Activated naive CD8-positive, alpha-beta T cell treated with anti-CD3 and anti-CD28 coated beads, Interleukin-2, amount 50 U/mL, for 24 hours (primary cell): Measurements from ENCODE around the gene ANXA2.
"Not testable (repeated sequence)": the region's sequence is repeated elsewhere in the genome, so short reads cannot be mapped to it uniquely, and the experiment has no call there.

ENCODE experiments used
- ATAC-seq: fragments of 150-1000 bp; cut with Tn5 transposase; one replicate; pipeline ENCODE4 v1.10.0; 2021
- DNase-seq: peaks from one replicate; pipeline ENCODE4 v3.0.0; 2021
- H3K27ac Mint-ChIP-seq: one replicate; pipeline ENCODE4 v1.8.0; 2021; ENCODE audit warnings: mild to moderate bottlenecking, mixed read lengths
- H3K27me3 Mint-ChIP-seq: one replicate; pipeline ENCODE4 v1.8.0; 2021; ENCODE audit warnings: mixed read lengths
- H3K36me3 Mint-ChIP-seq: one replicate; pipeline ENCODE4 v1.8.0; 2021; ENCODE audit warnings: low read depth, mixed read lengths
- H3K4me1 Mint-ChIP-seq: one replicate; pipeline ENCODE4 v1.8.0; 2021; ENCODE audit warnings: mixed read lengths
- H3K4me3 Mint-ChIP-seq: one replicate; pipeline ENCODE4 v1.8.0; 2021; ENCODE audit warnings: mild to moderate bottlenecking, moderate library complexity, mixed read lengths
- H3K9me3 Mint-ChIP-seq: one replicate; pipeline ENCODE4 v1.8.0; 2021; ENCODE audit warnings: mixed read lengths

The ANXA2 gene

DNA sequence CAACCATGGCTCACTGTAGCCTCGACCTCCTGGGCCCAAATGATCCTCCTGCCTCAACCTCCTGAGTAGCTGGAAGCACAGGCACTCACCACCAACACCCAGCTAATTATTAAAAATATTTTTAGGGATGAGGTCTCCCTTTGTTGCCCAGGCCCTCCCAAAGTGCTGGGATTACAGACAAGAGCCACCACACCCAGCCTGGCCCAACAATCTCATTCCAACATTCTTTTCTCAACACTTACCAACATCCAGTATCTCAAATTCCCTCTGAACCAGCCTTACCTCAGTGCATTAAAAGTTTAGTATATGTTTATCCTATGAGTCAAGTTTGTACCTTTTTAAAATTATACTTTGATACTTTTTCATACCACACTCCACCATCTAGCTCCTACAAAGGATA is 25.0 kb downstream of the ANXA2 start:
- H3K9me3 Mint-ChIP-seq: no peaks in the 10 kb centered on the region
- DNase-seq: no peak
- H3K27ac Mint-ChIP-seq: peak overlapping the region; percentile 36
- H3K4me3 Mint-ChIP-seq: no peak overlapping the region
- H3K27me3 Mint-ChIP-seq: no peaks in the 10 kb centered on the region
- no peak for ATAC-seq
- peaks cover 20% of the 10 kb centered on the region for H3K4me1 Mint-ChIP-seq
- peaks cover 23% of the 10 kb centered on the region for H3K36me3 Mint-ChIP-seq

DNA sequence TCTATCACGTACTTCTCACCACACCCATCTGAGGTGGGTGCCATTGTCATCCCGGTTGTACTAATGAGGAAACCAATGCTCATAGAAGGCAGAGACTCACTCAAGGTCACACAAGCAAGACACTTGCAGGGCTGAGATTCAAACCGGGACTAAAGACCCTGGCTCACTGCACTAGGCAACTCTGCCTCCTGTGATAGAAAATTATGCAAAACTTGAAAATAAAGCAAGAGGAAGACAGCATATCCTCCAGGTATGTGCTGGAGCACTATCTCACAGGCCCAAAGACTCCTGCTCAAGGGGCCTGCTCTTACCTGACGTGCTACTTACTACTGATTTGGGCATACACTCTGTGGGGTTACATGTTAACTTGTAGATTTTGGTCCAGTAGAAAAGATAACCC is 25.6 kb downstream of the ANXA2 start:
- Mint-ChIP-seq H3K27me3 (no peaks in the 10 kb centered on the region), H3K27ac (no peak overlapping the region), H3K4me1 (peaks cover 20% of the 10 kb centered on the region), H3K36me3 (peaks cover 23% of the 10 kb centered on the region), H3K4me3 (no peak overlapping the region), H3K9me3 (no peaks in the 10 kb centered on the region)
- ATAC-seq (no peak), DNase-seq (no peak)

DNA sequence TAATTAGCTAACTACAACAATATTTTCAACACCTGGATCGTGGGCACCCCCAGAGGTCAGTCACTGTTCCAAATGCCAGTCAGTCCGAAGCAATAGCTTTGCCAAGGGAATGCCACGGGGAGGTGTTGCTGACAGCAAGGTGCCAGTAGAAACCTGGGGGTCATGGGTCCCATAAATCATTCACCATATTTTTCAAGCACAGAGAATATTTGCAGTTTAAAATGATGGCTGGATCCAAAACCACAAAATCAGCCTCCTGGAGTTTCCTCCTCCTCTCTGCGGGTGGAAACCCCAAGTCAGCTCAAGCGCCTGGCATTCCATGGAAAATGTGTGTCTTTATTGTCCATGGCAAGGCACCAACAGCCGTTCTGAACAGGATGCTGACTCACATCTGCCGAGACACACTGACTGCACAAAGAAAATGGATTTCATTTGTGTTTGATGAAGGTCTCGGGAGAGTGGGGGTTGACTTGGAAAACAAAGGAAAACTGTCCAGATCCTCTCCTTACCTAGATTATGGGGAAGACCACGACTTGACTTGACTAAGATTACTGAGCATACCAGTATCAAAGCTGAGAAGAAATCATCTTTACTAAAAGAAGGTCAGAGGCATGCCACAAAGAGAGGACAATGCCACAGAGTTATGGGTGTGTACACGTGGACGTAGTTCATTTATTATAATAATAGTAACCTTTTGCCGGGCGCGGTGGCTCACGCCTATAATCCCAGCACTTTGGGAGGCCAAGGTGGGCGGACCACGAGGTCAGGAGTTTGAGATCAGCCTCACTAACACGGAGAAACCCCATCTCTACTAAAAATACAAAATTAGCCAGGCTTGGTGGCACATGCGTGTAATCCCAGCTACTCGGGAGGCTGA is 26.4 kb downstream of the ANXA2 start:
- no peaks in the 10 kb centered on the region for H3K27me3 Mint-ChIP-seq
- peak overlapping the region; percentile 27 for H3K4me3 Mint-ChIP-seq
- peaks cover 20% of the 10 kb centered on the region for H3K36me3 Mint-ChIP-seq
- ATAC-seq (peak; percentile 45), DNase-seq (peak; percentile 24)
- H3K4me1 Mint-ChIP-seq: peaks cover 20% of the 10 kb centered on the region
- peak overlapping the region; percentile 85 for H3K27ac Mint-ChIP-seq
- H3K9me3 Mint-ChIP-seq: no peaks in the 10 kb centered on the region

- H3K4me3 Mint-ChIP-seq: peak overlapping the region; percentile 27
- no peak for DNase-seq
- no peaks in the 10 kb centered on the region for H3K9me3 Mint-ChIP-seq
- peak overlapping the region; percentile 85 for H3K27ac Mint-ChIP-seq
- peak; percentile 63 for ATAC-seq
- H3K27me3 Mint-ChIP-seq: no peaks in the 10 kb centered on the region
- H3K4me1 Mint-ChIP-seq: peaks cover 20% of the 10 kb centered on the region
- peaks cover 19% of the 10 kb centered on the region for H3K36me3 Mint-ChIP-seq
Measured at GRCh38 chr15:60370869-60371136, 27.0 kb downstream of the ANXA2 start.

- Mint-ChIP-seq H3K9me3 (no peaks in the 10 kb centered on the region), H3K27me3 (no peaks in the 10 kb centered on the region), H3K4me3 (no peak overlapping the region), H3K27ac (peak overlapping the region; percentile 85), H3K36me3 (peaks cover 21% of the 10 kb centered on the region), H3K4me1 (peaks cover 20% of the 10 kb centered on the region)
- DNase-seq (no peak), ATAC-seq (peak; percentile 53)
Measured at GRCh38 chr15:60370105-60370868, 27.5 kb downstream of the ANXA2 start.

DNA sequence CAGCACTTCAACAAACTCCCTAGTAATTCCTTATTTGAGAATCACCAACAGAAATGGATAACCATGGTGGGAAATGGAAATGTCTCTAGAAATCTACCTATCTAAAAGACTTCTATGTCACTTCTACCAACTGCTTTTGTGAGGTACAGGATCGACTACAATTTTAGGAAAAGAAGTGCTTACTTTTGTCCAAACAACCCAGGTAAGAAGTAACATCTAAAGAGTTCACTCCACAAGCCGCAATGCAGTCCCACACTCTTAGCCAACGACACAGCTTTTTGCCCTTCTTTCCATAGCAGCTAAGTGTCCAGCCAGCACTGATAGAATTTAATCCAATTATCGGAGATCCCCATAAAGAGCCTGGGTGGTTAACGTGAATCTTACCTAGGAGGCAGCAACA is 28.1 kb downstream of the ANXA2 start:
- Mint-ChIP-seq H3K27me3 (no peaks in the 10 kb centered on the region), H3K4me1 (peaks cover 20% of the 10 kb centered on the region), H3K36me3 (peaks cover 22% of the 10 kb centered on the region), H3K27ac (no peak overlapping the region), H3K9me3 (no peaks in the 10 kb centered on the region), H3K4me3 (no peak overlapping the region)
- DNase-seq (no peak), ATAC-seq (no peak)

DNA sequence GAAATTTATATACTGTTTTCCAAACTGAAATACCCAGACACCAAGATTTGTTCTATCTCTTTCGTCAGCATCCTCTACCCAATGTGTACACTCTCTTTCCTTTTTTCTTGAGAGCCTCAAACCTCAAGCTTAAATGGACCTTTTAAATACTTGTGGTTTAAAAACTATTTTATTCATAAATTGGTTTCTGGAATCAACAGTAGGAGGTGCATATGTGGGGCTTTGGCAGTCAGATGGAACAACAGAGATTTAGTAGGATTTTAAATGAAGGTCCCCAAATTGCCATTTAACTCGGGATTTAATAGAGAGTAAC is 33.2 kb downstream of the ANXA2 start:
- ATAC-seq: no peak
- H3K27me3 Mint-ChIP-seq: no peaks in the 10 kb centered on the region
- peak overlapping the region; percentile 19 for H3K27ac Mint-ChIP-seq

DNA sequence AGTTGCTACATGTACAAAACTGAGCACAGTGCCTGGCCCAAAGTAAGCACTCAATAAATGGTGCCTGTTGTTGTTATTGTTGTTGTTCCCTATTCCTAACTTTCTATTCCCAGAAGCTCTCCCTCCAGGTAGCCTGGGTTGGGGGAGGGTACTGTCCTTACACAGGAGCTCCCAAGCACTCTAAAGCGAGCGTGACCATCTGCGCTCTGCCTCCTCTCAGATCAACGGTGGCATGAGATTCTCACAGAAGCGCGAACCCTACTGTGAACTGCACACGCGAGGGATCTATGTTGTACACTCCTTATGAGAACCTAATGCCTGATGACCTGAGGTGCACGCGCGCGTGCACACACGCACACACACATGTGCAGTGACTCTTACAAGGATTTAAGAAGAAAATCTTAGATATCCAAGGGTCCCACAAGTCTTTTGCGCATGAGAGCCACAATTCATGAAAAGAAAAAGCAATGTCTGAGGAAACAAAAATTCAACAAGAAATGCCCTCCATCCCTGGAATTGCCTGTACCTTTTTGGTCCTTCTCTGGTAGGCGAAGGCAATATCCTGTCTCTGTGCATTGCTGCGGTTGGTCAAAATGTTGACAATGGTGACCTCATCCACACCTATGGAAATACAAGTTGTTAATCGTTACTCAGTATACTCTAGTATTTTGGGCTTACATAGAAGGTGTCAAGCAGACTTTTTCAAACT is 33.7 kb downstream of the ANXA2 start:
- Mint-ChIP-seq H3K9me3 (no peaks in the 10 kb centered on the region), H3K4me1 (peaks cover 18% of the 10 kb centered on the region), H3K27ac (peak overlapping the region; percentile 19), H3K4me3 (no peak overlapping the region), H3K36me3 (peaks cover 30% of the 10 kb centered on the region), H3K27me3 (no peaks in the 10 kb centered on the region)
- ATAC-seq (no peak), DNase-seq (no peak)

More for the DNA sequence above, 33.2 kb downstream of the ANXA2 start:
- Mint-ChIP-seq H3K36me3 (peaks cover 27% of the 10 kb centered on the region), H3K4me1 (peaks cover 18% of the 10 kb centered on the region), H3K9me3 (no peaks in the 10 kb centered on the region), H3K4me3 (no peak overlapping the region)
- no peak for DNase-seq

DNA sequence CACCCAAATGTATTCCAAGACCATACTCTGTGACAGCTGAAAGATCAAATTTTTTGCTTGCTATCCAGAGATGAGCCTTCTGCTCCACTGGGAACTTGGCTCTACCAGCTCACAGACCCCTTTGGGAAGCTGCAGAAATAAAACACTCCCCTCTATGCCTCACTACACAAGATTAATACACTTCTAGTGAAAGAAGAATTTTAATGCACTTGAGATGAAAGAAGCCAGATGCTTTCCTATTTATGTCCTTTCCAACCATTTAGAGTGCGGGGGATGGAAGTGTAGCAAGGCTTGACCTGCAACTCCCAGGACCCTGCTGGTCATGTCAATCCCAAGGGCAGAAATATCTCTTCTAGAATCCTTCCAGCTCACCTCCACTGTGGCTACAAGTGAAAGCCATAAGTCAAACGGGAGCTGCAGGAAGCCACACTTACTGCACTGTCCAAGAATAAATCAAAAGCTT is 34.7 kb downstream of the ANXA2 start:
- peaks cover 35% of the 10 kb centered on the region for H3K36me3 Mint-ChIP-seq
- no peak for ATAC-seq

DNA sequence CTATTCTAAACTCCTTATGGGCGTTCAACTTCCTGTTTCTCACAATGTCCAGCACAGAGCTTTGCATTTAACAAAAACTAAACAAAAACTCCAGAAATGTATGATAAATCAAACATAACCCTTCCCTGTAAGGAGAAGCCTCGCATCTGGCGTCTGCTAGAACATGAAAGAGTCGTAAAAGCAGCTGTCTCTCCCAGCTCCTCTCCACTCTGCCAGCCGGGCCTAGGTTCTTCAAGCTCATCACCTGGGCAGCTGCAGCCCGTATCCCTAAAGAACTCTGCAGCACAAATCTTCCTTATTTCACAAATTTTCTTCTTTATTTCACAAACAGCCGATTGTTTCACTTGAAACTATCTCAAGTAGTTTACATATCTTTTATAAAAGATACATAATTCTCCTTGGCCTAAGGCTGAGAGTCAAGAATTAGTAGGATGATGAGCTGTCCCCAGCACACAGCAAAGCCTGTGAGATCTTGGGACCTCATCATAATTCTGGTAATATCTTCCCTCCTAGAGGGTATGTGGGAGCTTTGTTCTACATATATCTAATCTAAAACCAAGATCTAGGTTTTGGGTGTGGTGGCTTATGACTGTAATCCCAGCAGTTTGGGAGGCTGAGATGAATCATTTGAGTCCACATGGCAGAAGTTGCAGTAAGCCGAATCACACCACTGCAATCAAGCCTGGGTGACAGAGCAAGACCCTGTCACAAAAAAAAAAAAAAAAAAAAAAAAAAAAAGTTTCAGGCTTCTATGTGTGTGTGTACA is 35.3 kb downstream of the ANXA2 start:
- Mint-ChIP-seq H3K27ac (peak overlapping the region; percentile 40), H3K4me3 (no peak overlapping the region), H3K27me3 (no peaks in the 10 kb centered on the region), H3K9me3 (no peaks in the 10 kb centered on the region), H3K36me3 (peaks cover 35% of the 10 kb centered on the region), H3K4me1 (peaks cover 18% of the 10 kb centered on the region)
- DNase-seq (peak; percentile 26), ATAC-seq (peak; percentile 98)

More for the DNA sequence above, 34.7 kb downstream of the ANXA2 start:
- Mint-ChIP-seq H3K27me3 (no peaks in the 10 kb centered on the region), H3K4me1 (peaks cover 18% of the 10 kb centered on the region), H3K27ac (no peak overlapping the region), H3K9me3 (no peaks in the 10 kb centered on the region), H3K4me3 (no peak overlapping the region)
- no peak for DNase-seq

DNA sequence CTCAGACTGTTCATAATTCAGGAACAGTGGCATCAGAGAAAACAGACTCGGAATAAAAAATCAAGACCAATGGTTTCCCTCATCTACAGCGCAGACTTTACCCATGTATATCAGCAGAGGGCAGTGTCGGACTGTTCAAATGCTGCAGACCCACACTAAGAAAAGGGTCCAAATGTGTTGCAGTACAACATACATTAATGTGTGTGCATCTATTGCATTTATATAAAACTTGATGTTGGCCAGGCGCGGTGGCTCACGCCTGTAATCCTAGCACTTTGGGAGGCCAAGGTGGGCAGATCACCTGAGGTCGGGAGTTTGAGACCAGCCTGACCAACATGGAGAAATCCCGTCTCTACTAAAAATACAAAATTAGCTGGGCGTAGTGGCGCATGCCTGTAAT is 38.0 kb downstream of the ANXA2 start:
- H3K36me3 Mint-ChIP-seq: peaks cover 52% of the 10 kb centered on the region
- H3K27ac Mint-ChIP-seq, ATAC-seq, H3K27me3 Mint-ChIP-seq, H3K9me3 Mint-ChIP-seq, H3K4me3 Mint-ChIP-seq: not testable (repeated sequence)
- DNase-seq: peak; percentile 29
- H3K4me1 Mint-ChIP-seq: peaks cover 18% of the 10 kb centered on the region

- Mint-ChIP-seq H3K36me3 (peaks cover 57% of the 10 kb centered on the region), H3K4me1 (peaks cover 18% of the 10 kb centered on the region), H3K9me3 (no peaks in the 10 kb centered on the region), H3K4me3 (no peak overlapping the region), H3K27ac (no peak overlapping the region), H3K27me3 (no peaks in the 10 kb centered on the region)
- DNase-seq (no peak), ATAC-seq (no peak)
Measured at GRCh38 chr15:60358935-60359682, 38.7 kb downstream of the ANXA2 start.

DNA sequence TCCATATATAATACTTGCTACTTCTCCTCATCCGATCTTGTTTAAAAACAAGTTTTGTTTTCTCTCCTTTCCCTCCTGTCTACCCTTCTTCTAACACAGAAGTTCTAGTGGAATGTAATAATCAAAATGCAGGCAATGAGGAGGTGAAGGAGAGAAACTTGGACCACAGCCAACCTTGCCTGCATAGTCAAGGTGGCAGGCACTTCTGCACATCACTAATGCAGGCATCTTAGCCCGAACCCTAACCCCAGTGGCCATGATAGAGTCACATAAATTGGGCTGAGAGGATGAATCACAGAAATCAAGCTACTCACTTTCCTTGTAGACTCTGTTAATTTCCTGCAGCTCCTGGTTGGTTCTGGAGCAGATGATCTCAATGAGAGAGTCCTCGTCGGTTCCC is 41.0 kb downstream of the ANXA2 start:
- Mint-ChIP-seq H3K4me1 (peaks cover 5% of the 10 kb centered on the region), H3K36me3 (peaks cover 62% of the 10 kb centered on the region), H3K27me3 (no peaks in the 10 kb centered on the region), H3K9me3 (peaks cover 7% of the 10 kb centered on the region), H3K27ac (no peak overlapping the region), H3K4me3 (no peak overlapping the region)
- DNase-seq (no peak), ATAC-seq (no peak)
